HPDE6-E6E7 (cell line): ENCODE results near the gene RINT1.

Experiments used
- DNase-seq: peaks from one replicate; pipeline ENCODE4 v3.0.0; 2011; ENCODE audit warnings: missing footprints; ENCODE audit errors: extremely low spot score

RINT1 gene

GRCh38 chr7:105599551-105599950 lies 67.5 kb downstream of the RINT1 start:
- no peak for DNase-seq

- DNase-seq = no peak
Observed at GRCh38 chr7:105600720-105601550, 68.9 kb downstream of the RINT1 start.

GRCh38 chr7:105602325-105603305 lies 70.6 kb downstream of the RINT1 start:
- DNase-seq = no peak

- DNase-seq = no peak
Observed at GRCh38 chr7:105610165-105610930, 78.3 kb downstream of the RINT1 start.

- no peak for DNase-seq
Observed at GRCh38 chr7:105611856-105612775, 80.1 kb downstream of the RINT1 start.

GRCh38 chr7:105612806-105613205 lies 80.8 kb downstream of the RINT1 start:
- no peak for DNase-seq

GRCh38 chr7:105613611-105614330 lies 81.8 kb downstream of the RINT1 start:
- no peak for DNase-seq

GRCh38 chr7:105614341-105614840 lies 82.4 kb downstream of the RINT1 start:
- DNase-seq = no peak
